HCT116 (cell line): ENCODE measurements around the gene RAB25. TPM values are rescaled to one million over a fixed set of nuclear protein-coding genes. Genes with fewer than 3 reads are reported as not detected.

Experiments
- ATAC-seq: fragments of 200-7000 bp; cut with Tn5 transposase; 2 replicates; pipeline ENCODE4 v1.9.1; 2020; ENCODE audit warnings: mild to moderate bottlenecking, moderate library complexity
- BruUV-seq: library from RNA; stranded (reverse); fragments of 400-500 nt; replicated peaks from 2 replicates; lab custom pipeline; 2021; lab: Mats Ljungman, UMichigan
- CTCF ChIA-PET: fragments of 300-600 bp; sonication (Branson Sonifier 250); formaldehyde crosslinking; loops from one replicate; lab custom pipeline; 2021; ENCODE audit warnings: antibody characterized with exemption; lab: Charles Lee
- POLR2A ChIA-PET: fragments of 300-600, 350-600 bp; sonication (Branson Sonifier 250); formaldehyde crosslinking; loops from one replicate; lab custom pipeline; 2021; ENCODE audit warnings: antibody characterized with exemption; lab: Charles Lee
- RAD21 ChIA-PET, 2 experiments: fragments of 300-600 bp; sonication (Branson Sonifier 250); formaldehyde crosslinking; loops; one replicate each; lab custom pipeline; 2023; ENCODE audit warnings: low total read pairs in 2 of 2; ENCODE audit not compliant: uncharacterized antibody in 2 of 2, unreplicated experiment in 2 of 2, low non-redundant PET in 1 of 2; lab: Charles Lee
- DNase-seq: peaks from one replicate; pipeline ENCODE4 v3.0.0-alpha.2; 2010; ENCODE audit warnings: low read depth, low spot score
- H2AFZ ChIP-seq: fragments of 200-600 bp; shearing (Covaris generic), sonication (generic); 2 replicates; pipeline ENCODE4 v1.6.1; 2017; ENCODE audit warnings: low read depth, mixed run types, mixed read lengths, antibody characterized with exemption, low read length; ENCODE audit not compliant: poor library complexity, severe bottlenecking
- H3K27ac ChIP-seq: 2 replicates; pipeline ENCODE4 v1.5.1; 2012; ENCODE audit warnings: low read depth, low read length
- H3K27me3 ChIP-seq: fragments of 200-600 bp; sonication (generic); 2 replicates; pipeline ENCODE4 v1.6.1; 2016; ENCODE audit warnings: mixed run types, low read length, mixed read lengths; ENCODE audit not compliant: insufficient read depth
- H3K36me3 ChIP-seq, 2 experiments: fragments of 200-500 bp in 1 of 2; fragments of 200-600 bp in 1 of 2; sonication (Bioruptor generic) in 1 of 2; sonication (generic) in 1 of 2; 2 replicates each; pipeline versions ENCODE4 v1.5.1 to v1.6.1; 2014 to 2016; ENCODE audit warnings: low read length in 2 of 2, inconsistent platforms in 1 of 2, mixed read lengths in 1 of 2, mixed run types in 1 of 2; ENCODE audit not compliant: insufficient read depth in 2 of 2, control insufficient read depth in 1 of 2
- H3K4me1 ChIP-seq, 2 experiments: fragments of 200-600 bp in 1 of 2; sonication (generic) in 1 of 2; 2 replicates each; pipeline versions ENCODE4 v1.5.1 to v1.6.1; 2012 to 2017; ENCODE audit warnings: low read length in 2 of 2, inconsistent platforms in 1 of 2, mild to moderate bottlenecking in 1 of 2, mixed read lengths in 1 of 2, mixed run types in 1 of 2, moderate library complexity in 1 of 2; ENCODE audit not compliant: insufficient read depth in 2 of 2, control insufficient read depth in 1 of 2
- H3K4me2 ChIP-seq: fragments of 200-600 bp; sonication (generic); 2 replicates; pipeline ENCODE4 v1.6.1; 2017; ENCODE audit warnings: mixed run types, low read length, mixed read lengths
- H3K4me3 ChIP-seq, 2 experiments: fragments of 200-600 bp in 1 of 2; sonication (generic) in 1 of 2; replicated peaks in 1 of 2; 2 replicates each; pipeline ENCODE4 v1.5.1; 2011 to 2016; ENCODE audit warnings: low read length in 2 of 2, control low read depth in 1 of 2, low read depth in 1 of 2, mild to moderate bottlenecking in 1 of 2, mixed read lengths in 1 of 2, mixed run types in 1 of 2
- H3K79me2 ChIP-seq: fragments of 200-600 bp; sonication (generic); 2 replicates; pipeline ENCODE4 v1.6.1; 2017; ENCODE audit warnings: mild to moderate bottlenecking, mixed run types, low read length, moderate library complexity, mixed read lengths; ENCODE audit not compliant: insufficient read depth
- H3K9ac ChIP-seq: fragments of 200-600 bp; sonication (generic); 2 replicates; pipeline ENCODE4 v1.6.1; 2016; ENCODE audit warnings: low read length, mixed read lengths
- H3K9me2 ChIP-seq: fragments of 200-600 bp; sonication (generic), shearing (Covaris generic); 2 replicates; pipeline ENCODE4 v1.6.1; 2017; ENCODE audit warnings: mixed run types, mild to moderate bottlenecking, moderate library complexity; ENCODE audit not compliant: insufficient read depth
- H3K9me3 ChIP-seq, 2 experiments: fragments of 200-500 bp in 1 of 2; fragments of 200-600 bp in 1 of 2; sonication (Bioruptor generic) in 1 of 2; sonication (generic) in 1 of 2; 2 replicates each; pipeline ENCODE4 v1.6.1; 2014 to 2017; ENCODE audit warnings: low read length in 2 of 2, mixed read lengths in 2 of 2, inconsistent platforms in 1 of 2, low read depth in 1 of 2, mild to moderate bottlenecking in 1 of 2, mixed run types in 1 of 2, moderate library complexity in 1 of 2; ENCODE audit not compliant: control insufficient read depth in 1 of 2, insufficient read depth in 1 of 2
- H4K20me1 ChIP-seq: fragments of 200-600 bp; sonication (generic), shearing (Covaris generic); 2 replicates; pipeline ENCODE4 v1.6.1; 2017; ENCODE audit warnings: mixed run types, mild to moderate bottlenecking, moderate library complexity; ENCODE audit not compliant: insufficient read depth
- CBX3 ChIP-seq: IDR thresholded peaks from 2 replicates; pipeline ENCODE4 v1.6.1; 2012; ENCODE audit warnings: low read depth
- FOSL1 ChIP-seq: IDR thresholded peaks from 2 replicates; pipeline ENCODE4 v1.6.1; 2012; ENCODE audit warnings: low read depth
- POLR2AphosphoS5 ChIP-seq: IDR thresholded peaks from 2 replicates; pipeline ENCODE4 v1.6.1; 2011; ENCODE audit warnings: mild to moderate bottlenecking, low read depth, low read length, moderate library complexity
- TCF7L2 ChIP-seq: IDR thresholded peaks from 2 replicates; pipeline ENCODE4 v1.7.0; 2011; ENCODE audit warnings: borderline replicate concordance, inconsistent platforms; ENCODE audit not compliant: insufficient read depth, insufficient read length; ENCODE audit errors: extremely low read depth
- ZFX ChIP-seq: fragments of 450-650 bp; IDR thresholded peaks from 2 replicates; pipeline ENCODE4 v1.6.1; 2017
- ZNF274 ChIP-seq: fragments of 200-500 bp; sonication (Bioruptor generic); IDR thresholded peaks from 2 replicates; pipeline ENCODE4 v1.6.1; 2014; ENCODE audit warnings: mild to moderate bottlenecking, low read depth, low read length, inconsistent platforms
- intact Hi-C: fragments of 100-400 bp; cut with micrococcal nuclease; formaldehyde crosslinking; loops from 2 replicates; pipeline ENCODE4 v1.10.0; 2022
- total RNA-seq: library from RNA; stranded (reverse); gene quantifications from one replicate; pipeline ENCODE4 v1.2.1, GENCODE V29; 2021; ENCODE audit not compliant: unreplicated experiment
- TF ChIP-seq, protein P1 (sequence below): IDR thresholded peaks from 2 replicates; pipeline ENCODE4 v1.6.1; 2011; ENCODE audit warnings: mild to moderate bottlenecking, low read length, moderate library complexity; ENCODE audit not compliant: insufficient replicate concordance; ENCODE audit errors: extremely low read depth
- TF ChIP-seq, protein P2 (sequence below): IDR thresholded peaks from 2 replicates; pipeline ENCODE4 v1.6.1; 2012
- TF ChIP-seq, protein P3 (sequence below), 3 experiments: fragments of 200-600 bp in 1 of 3; sonication (generic) in 1 of 3; IDR thresholded peaks in 2 of 3; conservative IDR thresholded peaks in 1 of 3; 2 replicates each; pipeline ENCODE4 v1.5.1; 2012 to 2017; ENCODE audit warnings: low read depth in 2 of 3, low read length in 2 of 3, antibody characterized with exemption in 1 of 3, borderline replicate concordance in 1 of 3, control low read depth in 1 of 3, mild to moderate bottlenecking in 1 of 3, mixed read lengths in 1 of 3, mixed run types in 1 of 3, moderate library complexity in 1 of 3; ENCODE audit not compliant: insufficient read depth in 1 of 3
- TF ChIP-seq, protein P4 (sequence below): IDR thresholded peaks from 2 replicates; pipeline ENCODE4 v1.6.1; 2012

The RAB25 gene
- total RNA-seq, 1 experiment from 2014 or later = 142 TPM

DNA sequence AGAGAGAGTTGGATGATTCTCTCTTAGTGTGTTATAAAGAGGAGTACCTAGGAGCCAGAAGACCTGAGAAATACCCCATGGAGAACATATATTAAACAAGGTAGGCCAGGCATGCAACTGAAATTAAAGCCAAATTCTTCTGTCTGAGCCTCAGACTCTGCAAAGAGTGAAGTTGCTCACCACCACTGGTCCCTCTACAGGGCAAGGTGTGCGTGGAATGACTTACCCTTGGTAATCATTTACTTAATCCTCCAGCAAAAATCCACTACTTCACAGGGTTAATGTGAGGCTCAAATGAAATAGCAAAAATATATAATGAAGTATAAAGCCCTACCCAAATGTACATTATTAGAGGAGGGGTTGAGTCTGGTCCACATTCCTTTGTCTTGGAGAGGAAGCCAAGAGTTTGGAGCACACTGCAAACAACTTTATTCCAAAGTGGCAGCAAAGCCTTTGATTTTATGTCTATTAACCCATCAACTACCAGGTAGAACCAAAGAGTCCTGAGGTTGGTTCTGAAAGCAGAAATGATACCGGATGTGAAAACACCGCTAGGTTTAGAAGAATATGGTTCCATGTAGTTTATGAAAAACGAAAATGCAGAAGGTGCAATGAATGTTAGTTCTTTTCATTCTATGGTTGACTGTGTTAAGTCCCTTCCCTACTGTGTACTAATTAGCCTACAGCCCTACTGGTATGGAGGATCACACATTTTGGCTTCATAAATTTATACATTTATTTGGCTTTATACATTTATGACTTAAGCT is 48.7 kb upstream of the RAB25 start:
- Histone ChIP-seq H3K27me3 (no peaks in the 10 kb centered on the region), H3K9ac (no peak overlapping the region), H3K9me2 (no peaks in the 10 kb centered on the region), H3K79me2 (no peaks in the 10 kb centered on the region), H3K36me3 (peaks cover 44 to 46% of the 10 kb centered on the region in 2 experiments), H4K20me1 (no peaks in the 10 kb centered on the region), H3K4me1 (peaks cover 0 to 5% of the 10 kb centered on the region in 2 experiments; a peak in 1 of 4 replicates), H3K27ac (no peak overlapping the region), H2AFZ (no peak overlapping the region), H3K9me3 (no peaks in the 10 kb centered on the region)
- CTCF ChIA-PET = no interaction called here
- BruUV-seq = TSS peak; percentile 6
- DNase-seq = no peak
- no peak for ATAC-seq
- RAD21 ChIA-PET = no interaction called here
- TF ChIP-seq, protein P1, sequence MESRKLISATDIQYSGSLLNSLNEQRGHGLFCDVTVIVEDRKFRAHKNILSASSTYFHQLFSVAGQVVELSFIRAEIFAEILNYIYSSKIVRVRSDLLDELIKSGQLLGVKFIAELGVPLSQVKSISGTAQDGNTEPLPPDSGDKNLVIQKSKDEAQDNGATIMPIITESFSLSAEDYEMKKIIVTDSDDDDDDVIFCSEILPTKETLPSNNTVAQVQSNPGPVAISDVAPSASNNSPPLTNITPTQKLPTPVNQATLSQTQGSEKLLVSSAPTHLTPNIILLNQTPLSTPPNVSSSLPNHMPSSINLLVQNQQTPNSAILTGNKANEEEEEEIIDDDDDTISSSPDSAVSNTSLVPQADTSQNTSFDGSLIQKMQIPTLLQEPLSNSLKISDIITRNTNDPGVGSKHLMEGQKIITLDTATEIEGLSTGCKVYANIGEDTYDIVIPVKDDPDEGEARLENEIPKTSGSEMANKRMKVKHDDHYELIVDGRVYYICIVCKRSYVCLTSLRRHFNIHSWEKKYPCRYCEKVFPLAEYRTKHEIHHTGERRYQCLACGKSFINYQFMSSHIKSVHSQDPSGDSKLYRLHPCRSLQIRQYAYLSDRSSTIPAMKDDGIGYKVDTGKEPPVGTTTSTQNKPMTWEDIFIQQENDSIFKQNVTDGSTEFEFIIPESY = no peak
- TF ChIP-seq TCF7L2 = no peak
- TF ChIP-seq, protein P2, sequence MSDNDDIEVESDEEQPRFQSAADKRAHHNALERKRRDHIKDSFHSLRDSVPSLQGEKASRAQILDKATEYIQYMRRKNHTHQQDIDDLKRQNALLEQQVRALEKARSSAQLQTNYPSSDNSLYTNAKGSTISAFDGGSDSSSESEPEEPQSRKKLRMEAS = no peak
- TF ChIP-seq, all 23 proteins: peak for 0
- Histone ChIP-seq H3K4me3 (no peak overlapping the region), H3K4me2 (no peak overlapping the region)
- intact Hi-C loops = no loop called here
- POLR2A ChIA-PET = no interaction called here

DNA sequence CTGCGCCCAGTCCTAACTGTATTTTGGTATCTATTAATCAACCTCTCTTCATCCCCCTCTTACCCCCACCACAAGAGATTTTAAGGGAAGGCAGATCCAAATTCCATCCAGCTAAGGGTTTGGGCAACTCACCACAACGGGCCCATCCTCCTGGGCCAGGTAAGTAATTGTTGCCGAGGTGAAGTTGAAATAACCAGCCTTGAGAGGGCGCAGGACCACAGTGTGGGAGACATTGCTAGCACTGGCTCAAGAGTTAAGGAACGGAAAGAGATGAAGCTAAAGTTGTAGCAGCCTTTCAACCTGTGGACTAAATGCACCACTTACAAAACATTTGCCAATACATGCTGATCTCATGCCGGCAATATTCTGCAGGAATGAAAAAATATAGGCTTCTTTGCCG is 46.1 kb upstream of the RAB25 start:
- RAD21 ChIA-PET = no interaction called here
- Histone ChIP-seq H3K27me3 (no peaks in the 10 kb centered on the region), H3K4me2 (no peak overlapping the region), H3K79me2 (peaks cover 13% of the 10 kb centered on the region), H3K9ac (no peak overlapping the region), H3K4me3 (no peak overlapping the region), H4K20me1 (no peaks in the 10 kb centered on the region), H3K9me3 (no peaks in the 10 kb centered on the region), H2AFZ (no peak overlapping the region), H3K27ac (no peak overlapping the region), H3K4me1 (peaks cover 4% of the 10 kb centered on the region in 2 experiments; a peak in 2 of 4 replicates), H3K36me3 (peaks cover 44 to 50% of the 10 kb centered on the region in 2 experiments), H3K9me2 (no peaks in the 10 kb centered on the region)
- no peak for ATAC-seq
- CTCF ChIA-PET = no interaction called here
- DNase-seq = no peak
- POLR2A ChIA-PET = no interaction called here
- no TSS peak for BruUV-seq
- intact Hi-C loops = no loop called here
- TF ChIP-seq ZNF274 (no peak), CBX3 (no peak), ZFX (no peak), FOSL1 (no peak), TCF7L2 (no peak), POLR2AphosphoS5 (no peak)
- TF ChIP-seq, protein P3, sequence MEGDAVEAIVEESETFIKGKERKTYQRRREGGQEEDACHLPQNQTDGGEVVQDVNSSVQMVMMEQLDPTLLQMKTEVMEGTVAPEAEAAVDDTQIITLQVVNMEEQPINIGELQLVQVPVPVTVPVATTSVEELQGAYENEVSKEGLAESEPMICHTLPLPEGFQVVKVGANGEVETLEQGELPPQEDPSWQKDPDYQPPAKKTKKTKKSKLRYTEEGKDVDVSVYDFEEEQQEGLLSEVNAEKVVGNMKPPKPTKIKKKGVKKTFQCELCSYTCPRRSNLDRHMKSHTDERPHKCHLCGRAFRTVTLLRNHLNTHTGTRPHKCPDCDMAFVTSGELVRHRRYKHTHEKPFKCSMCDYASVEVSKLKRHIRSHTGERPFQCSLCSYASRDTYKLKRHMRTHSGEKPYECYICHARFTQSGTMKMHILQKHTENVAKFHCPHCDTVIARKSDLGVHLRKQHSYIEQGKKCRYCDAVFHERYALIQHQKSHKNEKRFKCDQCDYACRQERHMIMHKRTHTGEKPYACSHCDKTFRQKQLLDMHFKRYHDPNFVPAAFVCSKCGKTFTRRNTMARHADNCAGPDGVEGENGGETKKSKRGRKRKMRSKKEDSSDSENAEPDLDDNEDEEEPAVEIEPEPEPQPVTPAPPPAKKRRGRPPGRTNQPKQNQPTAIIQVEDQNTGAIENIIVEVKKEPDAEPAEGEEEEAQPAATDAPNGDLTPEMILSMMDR (IDR thresholded peaks at IDR 0.05 in 2 of 3, conservative IDR thresholded peaks at IDR 0.05 in 1 of 3; ENCODE audit: borderline replicate concordance in 1 of 3, insufficient read depth in 1 of 3, low read depth in 2 of 3, low read length in 2 of 3) = no peak
- TF ChIP-seq, protein P4, sequence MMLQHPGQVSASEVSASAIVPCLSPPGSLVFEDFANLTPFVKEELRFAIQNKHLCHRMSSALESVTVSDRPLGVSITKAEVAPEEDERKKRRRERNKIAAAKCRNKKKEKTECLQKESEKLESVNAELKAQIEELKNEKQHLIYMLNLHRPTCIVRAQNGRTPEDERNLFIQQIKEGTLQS = no peak
- TF ChIP-seq, protein P2 = no peak
